Stimulated activated CD8-positive, alpha-beta memory T cell treated with anti-CD3 and anti-CD28 coated beads, Interleukin-4, amount 100 ng/mL, for 48 hours (primary cell): ENCODE measurements around the gene UBE2E2.
"Not testable (repeated sequence)": the region's sequence is repeated elsewhere in the genome, so short reads cannot be mapped to it uniquely, and the experiment has no call there.

Experiments used
- DNase-seq: peaks from one replicate; pipeline ENCODE4 v3.0.0-alpha.2; 2020

UBE2E2 gene

GRCh38 chr3:23331141-23331935 is 128.2 kb downstream of the UBE2E2 start:
- DNase-seq: no peak

DNA sequence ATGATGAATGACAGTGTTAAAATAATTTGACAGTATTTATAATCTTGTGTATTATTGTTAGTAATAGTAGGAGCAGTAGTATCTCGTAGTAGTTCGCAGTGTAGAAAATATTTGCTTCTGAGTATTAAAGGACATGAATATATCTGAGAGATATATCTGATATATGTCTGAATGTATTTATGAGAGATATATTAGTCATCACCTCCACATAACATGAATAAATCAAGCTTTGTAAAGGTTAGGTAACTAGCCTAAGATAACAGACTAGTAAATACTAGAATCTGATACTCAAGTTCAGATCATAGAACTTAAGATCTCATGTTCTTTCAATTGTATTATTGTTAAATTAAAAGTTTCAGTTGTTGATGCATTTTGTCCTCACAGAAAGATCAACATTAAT is 130.5 kb downstream of the UBE2E2 start:
- no peak for DNase-seq

DNA sequence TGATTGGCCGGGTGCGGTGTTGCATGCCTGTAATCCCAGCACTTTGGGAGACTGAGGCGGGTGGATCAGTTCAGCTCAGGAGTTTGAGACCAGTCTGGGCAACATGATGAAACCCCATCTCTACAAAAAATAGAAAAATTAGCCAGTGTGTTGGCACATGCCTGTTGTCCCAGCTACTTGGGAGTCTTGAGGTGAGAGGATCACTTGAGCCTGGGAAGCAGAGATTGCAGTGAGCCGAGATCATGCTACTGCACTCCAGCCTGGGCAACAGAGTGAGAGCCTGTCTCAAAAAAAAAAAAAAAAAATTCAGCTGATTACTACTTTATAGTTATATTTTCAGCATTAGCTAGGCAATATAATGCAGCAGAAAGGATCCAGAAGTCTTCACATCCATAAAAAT is 133.7 kb downstream of the UBE2E2 start:
- DNase-seq: not testable (repeated sequence)

DNA sequence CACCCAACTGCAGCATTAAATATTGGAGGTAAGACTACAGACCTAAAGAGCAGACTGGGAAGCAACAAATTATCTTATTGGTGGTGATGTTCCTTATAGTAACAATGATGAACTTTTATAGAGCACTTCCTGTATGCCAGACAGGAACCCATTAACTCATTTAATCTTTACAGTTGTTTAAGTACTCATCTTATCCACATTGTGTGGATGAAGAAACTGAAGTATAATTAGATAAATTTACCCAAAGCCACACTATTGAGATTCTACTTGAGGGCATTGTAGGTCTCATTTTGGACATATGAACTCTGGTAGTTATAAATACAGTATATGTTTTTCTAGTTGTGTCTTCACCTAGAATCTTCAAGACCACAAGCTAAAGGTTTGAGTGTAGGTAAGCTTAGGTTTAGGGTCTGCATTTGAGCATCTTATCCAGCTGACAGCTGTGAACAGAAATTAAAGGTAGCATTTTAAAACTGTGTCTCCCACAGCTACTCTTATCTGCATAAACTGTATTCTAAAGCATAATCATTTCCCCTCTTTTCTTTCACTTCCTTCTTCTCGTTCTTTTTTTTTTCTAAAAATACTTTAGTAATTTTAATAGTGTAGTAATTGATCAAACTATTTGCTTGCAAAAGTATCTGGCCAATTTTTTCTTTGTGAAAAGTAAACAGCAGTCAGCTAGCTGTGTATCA is 138.2 kb downstream of the UBE2E2 start:
- no peak for DNase-seq

- DNase-seq: no peak
Measured at GRCh38 chr3:23342343-23342742, 139.2 kb downstream of the UBE2E2 start.

- DNase-seq: no peak
Measured at GRCh38 chr3:23343509-23343908, 140.4 kb downstream of the UBE2E2 start.

DNA sequence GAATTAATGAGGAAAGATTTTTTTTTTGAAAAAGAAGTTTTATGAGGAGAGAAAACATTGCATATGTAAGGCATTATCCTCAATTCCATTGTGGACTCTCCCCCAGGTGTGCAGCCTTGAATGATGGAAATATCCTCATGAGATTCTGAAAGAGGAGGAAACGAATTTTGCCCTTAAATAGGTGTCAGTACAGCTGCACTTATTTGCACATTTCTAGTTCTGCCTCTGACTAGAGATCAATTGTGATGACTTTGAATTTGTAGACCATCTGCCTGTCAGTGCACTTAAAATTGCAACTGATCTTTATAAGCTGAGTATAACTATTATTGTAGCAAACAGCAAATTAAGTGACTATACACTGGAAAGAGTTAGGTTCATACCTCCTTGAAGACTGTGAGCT is 141.8 kb downstream of the UBE2E2 start:
- DNase-seq: no peak

- DNase-seq: not testable (repeated sequence)
Measured at GRCh38 chr3:23349444-23349843, 146.3 kb downstream of the UBE2E2 start.

- no peak for DNase-seq
Measured at GRCh38 chr3:23356169-23356568, 153.0 kb downstream of the UBE2E2 start.

DNA sequence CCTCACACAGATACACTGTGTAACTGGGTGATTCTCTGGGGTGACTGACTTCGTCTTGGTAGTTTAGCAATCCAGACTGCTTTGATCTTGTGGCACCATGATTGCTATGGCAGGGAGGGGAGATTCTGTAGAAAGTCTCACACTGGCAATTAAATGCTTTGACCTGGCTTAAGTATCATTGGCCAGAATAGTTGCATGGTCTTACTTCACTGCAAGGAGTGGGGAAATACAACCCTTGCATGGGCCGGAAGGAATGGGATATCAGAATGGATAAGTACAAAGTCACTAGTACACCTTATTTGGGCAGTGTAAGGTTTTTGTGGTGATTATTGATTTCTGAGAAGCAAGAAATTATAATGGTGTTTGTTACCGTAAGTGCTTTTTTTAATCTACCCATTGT is 153.8 kb downstream of the UBE2E2 start:
- no peak for DNase-seq

- no peak for DNase-seq
Measured at GRCh38 chr3:23359116-23359515, 156.0 kb downstream of the UBE2E2 start.

DNA sequence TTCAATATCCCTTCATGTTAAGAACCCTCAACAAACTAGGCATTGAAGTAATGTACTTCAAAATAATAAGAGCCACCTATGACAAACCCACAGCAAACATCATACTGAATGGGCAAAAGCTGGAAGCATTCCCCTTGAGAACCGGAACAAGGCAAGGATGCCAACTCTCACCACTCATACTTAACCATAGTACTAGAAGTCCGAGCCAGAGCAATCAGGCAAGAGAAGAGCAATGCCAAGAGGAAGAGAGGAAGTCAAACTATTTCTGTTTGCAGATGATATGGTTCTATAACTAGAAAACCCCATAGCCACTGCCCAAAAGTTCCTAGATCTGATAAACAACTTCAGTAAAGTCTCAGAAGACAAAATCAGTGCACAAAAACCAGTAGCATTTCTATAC is 161.9 kb downstream of the UBE2E2 start:
- no peak for DNase-seq

DNA sequence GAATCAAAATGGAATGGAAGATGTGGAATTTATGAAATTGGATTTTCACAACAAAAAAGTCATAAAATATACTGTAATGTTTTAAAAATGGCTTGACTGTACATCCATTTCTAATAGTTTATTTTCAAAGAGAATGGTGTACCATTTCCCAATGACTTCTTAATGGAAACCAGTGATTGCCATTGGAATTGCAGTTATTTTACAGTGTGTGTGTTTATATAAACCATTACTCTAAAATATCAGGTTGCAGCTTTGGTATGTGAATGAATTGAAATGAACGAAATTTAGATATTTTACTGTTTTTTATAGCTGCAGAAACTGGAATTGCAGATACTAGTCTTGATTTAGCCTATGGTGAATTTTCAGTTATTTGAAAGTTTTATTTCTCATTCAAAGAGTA is 165.6 kb downstream of the UBE2E2 start:
- no peak for DNase-seq

DNA sequence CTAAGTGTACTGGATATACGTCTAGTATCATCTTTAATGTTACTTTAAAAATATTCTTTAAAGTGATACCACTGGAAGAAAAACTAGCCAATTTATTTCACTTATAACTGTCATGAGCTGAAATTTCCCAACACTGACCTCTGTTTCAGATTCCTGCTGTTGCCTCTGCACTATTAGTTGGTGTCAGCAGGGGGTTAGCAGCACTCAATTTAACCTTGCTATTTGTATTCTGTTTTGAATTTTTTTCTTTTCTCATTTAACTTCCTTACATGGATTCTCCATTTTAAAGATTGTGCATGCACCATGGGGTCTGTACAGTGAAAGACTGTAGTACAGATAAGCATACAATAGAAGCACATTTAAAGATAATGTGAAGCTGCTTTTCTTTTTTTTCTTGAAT is 169.2 kb downstream of the UBE2E2 start:
- no peak for DNase-seq

DNA sequence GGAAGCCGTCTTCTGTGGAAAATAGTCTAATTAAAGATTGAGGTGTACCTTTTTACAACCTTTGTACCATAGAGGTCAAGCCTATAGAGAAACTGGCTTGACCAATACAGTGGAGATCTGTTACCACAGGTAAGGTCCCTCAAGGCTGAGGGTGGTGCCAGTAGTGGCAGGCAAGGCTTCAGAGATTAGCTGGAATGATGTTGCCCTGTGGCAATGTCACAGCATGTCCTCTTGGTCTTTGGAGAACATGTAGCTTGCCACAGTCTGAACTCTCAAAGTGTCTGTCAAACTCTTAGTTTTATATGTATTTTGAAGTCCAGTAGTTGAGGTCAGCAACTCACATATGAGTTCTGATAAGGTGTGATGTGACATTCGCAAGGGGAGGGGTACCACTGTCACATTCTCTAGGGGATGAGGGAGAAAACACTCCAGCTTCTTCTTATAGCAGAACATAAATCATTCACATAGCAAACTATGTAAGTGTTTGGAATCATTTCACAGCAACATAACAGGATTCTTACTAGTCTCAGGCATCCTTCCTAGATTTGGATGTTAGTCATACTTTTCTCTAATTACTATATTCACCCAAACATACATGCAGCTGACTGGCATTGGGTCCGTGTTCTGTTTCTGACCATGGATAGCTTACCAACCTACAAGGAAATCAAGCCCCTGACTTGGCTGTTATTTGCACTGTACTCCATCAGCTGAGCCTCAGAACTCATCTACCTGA is 173.6 kb downstream of the UBE2E2 start:
- DNase-seq: no peak

DNA sequence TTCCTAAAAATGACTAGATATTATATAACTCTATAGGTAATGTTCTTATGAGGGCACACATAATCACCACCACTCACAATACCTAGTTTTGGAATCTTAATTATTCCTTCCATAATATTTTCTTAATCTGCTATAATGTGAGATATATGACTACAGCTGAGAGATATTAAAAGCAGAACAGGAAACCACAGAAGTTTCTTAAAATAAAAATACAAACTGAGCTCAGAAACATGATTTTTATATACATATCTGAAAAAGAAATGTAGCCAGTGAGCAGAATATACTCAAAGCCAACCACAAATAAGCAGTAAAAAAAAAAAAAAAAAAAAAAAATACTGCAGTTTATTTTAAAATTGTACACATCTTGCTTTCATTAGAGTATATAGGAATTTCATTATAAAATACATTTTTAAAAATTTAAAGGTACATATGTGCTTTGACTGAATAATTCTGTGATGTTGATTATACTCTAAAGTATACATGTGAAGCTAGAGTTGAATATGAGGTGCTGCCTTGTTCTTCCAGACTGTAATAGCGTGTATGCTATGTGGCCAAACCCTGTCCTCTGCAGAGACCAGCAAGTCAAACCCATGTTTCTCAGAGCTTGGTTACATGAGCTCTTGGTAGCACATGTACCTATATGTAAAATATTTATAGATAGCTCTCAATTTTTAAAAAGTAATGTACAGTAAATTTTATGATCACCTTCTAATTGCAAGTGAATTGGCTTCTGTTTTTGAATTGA is 175.0 kb downstream of the UBE2E2 start:
- DNase-seq: no peak

- no peak for DNase-seq
Measured at GRCh38 chr3:23383875-23384274, 180.7 kb downstream of the UBE2E2 start.

- no peak for DNase-seq
Measured at GRCh38 chr3:23385327-23385726, 182.2 kb downstream of the UBE2E2 start.

- no peak for DNase-seq
Measured at GRCh38 chr3:23387286-23387918, 184.3 kb downstream of the UBE2E2 start.

DNA sequence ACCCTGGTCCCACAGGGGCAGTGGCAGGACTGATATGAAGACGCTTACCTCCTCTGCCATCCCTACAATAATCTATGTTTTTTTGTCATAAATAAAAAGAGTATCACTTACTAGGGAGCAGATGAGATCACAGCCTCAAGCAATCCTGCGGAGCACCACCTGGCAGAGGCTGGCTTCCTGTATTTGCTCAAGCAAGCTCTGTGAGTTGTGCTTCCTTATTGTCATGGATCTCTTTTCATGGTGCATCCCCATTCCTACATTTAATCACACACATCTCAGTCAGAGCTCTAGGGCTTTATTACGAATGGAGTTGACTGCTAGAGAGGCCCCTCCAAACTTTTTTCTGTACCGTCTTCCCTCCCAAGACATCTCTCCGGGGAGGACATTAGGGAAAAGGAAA is 186.0 kb downstream of the UBE2E2 start:
- no peak for DNase-seq

DNA sequence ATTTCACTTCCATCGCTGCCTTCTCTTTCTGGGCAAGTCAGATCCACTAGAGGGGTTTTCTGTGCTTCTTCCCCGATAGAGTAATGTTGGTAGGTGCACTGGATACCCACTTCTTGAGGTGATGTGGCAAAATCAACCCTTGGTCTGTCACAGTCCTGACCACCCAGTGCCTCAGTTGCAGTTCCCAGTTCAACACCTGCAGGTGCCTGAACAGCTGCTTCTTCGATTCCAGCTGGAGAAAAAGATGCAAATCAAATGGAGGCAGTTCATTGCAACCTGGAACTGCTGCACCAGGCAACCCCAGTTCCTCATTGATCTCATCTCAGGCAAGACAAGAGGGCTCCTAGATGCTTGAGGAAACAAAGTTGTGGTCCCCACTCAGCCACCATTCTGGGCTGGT is 186.6 kb downstream of the UBE2E2 start:
- DNase-seq: no peak

DNA sequence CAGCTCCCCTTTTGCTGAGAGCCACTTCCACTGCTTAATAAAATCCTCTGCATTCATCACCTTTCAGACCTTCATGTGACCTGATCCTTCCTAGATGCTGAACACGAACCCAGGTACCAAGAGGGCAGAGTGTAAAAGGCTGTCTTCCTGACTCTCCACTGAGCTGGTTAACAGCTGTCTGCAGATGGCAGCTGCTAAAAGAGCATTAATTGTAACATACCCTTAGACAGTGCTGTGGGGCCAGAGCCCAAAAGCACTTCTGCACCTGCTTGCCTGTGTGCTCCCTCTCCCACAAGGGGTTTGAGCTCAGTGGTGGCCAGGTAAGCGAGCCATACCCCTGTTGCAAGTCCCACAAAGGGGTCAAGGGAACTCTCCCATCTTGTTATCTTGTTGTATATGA is 187.3 kb downstream of the UBE2E2 start:
- DNase-seq: no peak
